H9 (cell line): ENCODE measurements around the gene FZD2. TPM values are rescaled to one million over a fixed set of nuclear protein-coding genes. Genes with fewer than 3 reads are reported as not detected.

Source experiments
- DNase-seq: peaks from one replicate; pipeline ENCODE4 v3.0.0-alpha.2; 2017
- H2AFZ ChIP-seq: one replicate; pipeline ENCODE4 v1.6.1; 2013; ENCODE audit warnings: mild to moderate bottlenecking, low read length, control low read depth, moderate library complexity
- H2AK5ac ChIP-seq: 2 replicates; pipeline ENCODE4 v1.6.1; 2013; ENCODE audit warnings: low read length, control low read depth, mixed read lengths; ENCODE audit not compliant: insufficient read length
- H2BK120ac ChIP-seq: one replicate; pipeline ENCODE4 v1.6.1; 2013; ENCODE audit warnings: low read depth, mild to moderate bottlenecking, low read length, control low read depth, inconsistent platforms; ENCODE audit not compliant: poor library complexity, severe bottlenecking
- H2BK12ac ChIP-seq: 2 replicates; pipeline ENCODE4 v1.6.1; 2013; ENCODE audit warnings: low read length, control low read depth, mixed read lengths, low read depth; ENCODE audit not compliant: insufficient read length
- H2BK15ac ChIP-seq: 2 replicates; pipeline ENCODE4 v1.6.1; 2013; ENCODE audit warnings: low read depth, low read length, control low read depth
- H2BK20ac ChIP-seq: one replicate; pipeline ENCODE4 v1.6.1; 2013; ENCODE audit warnings: low read depth, mild to moderate bottlenecking, low read length, control low read depth, inconsistent platforms; ENCODE audit not compliant: poor library complexity, severe bottlenecking
- H2BK5ac ChIP-seq: 2 replicates; pipeline ENCODE4 v1.6.1; 2013; ENCODE audit warnings: low read length, control low read depth, mixed read lengths; ENCODE audit not compliant: insufficient read length
- H3K14ac ChIP-seq: 2 replicates; pipeline ENCODE4 v1.6.1; 2013; ENCODE audit warnings: low read length, control low read depth; ENCODE audit not compliant: insufficient read depth
- H3K18ac ChIP-seq: 2 replicates; pipeline ENCODE4 v1.6.1; 2013; ENCODE audit warnings: low read depth, mild to moderate bottlenecking, mixed read lengths, low read length, control low read depth; ENCODE audit not compliant: insufficient read length
- H3K23ac ChIP-seq: 2 replicates; pipeline ENCODE4 v1.6.1; 2013; ENCODE audit warnings: low read length, control low read depth, mixed read lengths, low read depth; ENCODE audit not compliant: insufficient read length
- H3K23me2 ChIP-seq: 2 replicates; pipeline ENCODE4 v1.6.1; 2013; ENCODE audit warnings: low read depth, mild to moderate bottlenecking, mixed read lengths, low read length, control low read depth; ENCODE audit not compliant: insufficient read length, poor library complexity, severe bottlenecking
- H3K27ac ChIP-seq: 2 replicates; pipeline ENCODE4 v1.5.1; 2013; ENCODE audit warnings: low read length, control low read depth, mixed read lengths, low read depth; ENCODE audit not compliant: insufficient read length
- H3K27me3 ChIP-seq: 2 replicates; pipeline ENCODE4 v1.6.1; 2013; ENCODE audit warnings: low read length, control low read depth, inconsistent platforms; ENCODE audit not compliant: insufficient read depth
- H3K4ac ChIP-seq: 2 replicates; pipeline ENCODE4 v1.6.1; 2013; ENCODE audit warnings: low read depth, mild to moderate bottlenecking, control low read depth, inconsistent platforms, low read length, moderate library complexity
- H3K4me1 ChIP-seq: 2 replicates; pipeline ENCODE4 v1.6.1; 2013; ENCODE audit warnings: low read length, control low read depth, inconsistent platforms; ENCODE audit not compliant: insufficient read depth
- H3K4me2 ChIP-seq: 2 replicates; pipeline ENCODE4 v1.6.1; 2013; ENCODE audit warnings: low read length, control low read depth, mixed read lengths; ENCODE audit not compliant: insufficient read length, insufficient read depth
- H3K56ac ChIP-seq: 2 replicates; pipeline ENCODE4 v1.6.1; 2013; ENCODE audit warnings: low read depth, mild to moderate bottlenecking, mixed read lengths, low read length, control low read depth; ENCODE audit not compliant: insufficient read length
- H3K79me1 ChIP-seq: 2 replicates; pipeline ENCODE4 v1.6.1; 2013; ENCODE audit warnings: low read depth, mild to moderate bottlenecking, moderate library complexity, low read length, control low read depth, inconsistent platforms; ENCODE audit not compliant: insufficient read depth, poor library complexity, severe bottlenecking
- H3K79me2 ChIP-seq: 2 replicates; pipeline ENCODE4 v1.6.1; 2013; ENCODE audit warnings: low read length, control low read depth, inconsistent platforms; ENCODE audit not compliant: insufficient read depth
- H3K9ac ChIP-seq: 2 replicates; pipeline ENCODE4 v1.6.1; 2013; ENCODE audit warnings: low read length, control low read depth, mixed read lengths; ENCODE audit not compliant: insufficient read length; ENCODE audit errors: extremely low read depth
- H3K9me3 ChIP-seq: one replicate; pipeline ENCODE4 v1.6.1; 2013; ENCODE audit warnings: low read depth, low read length, inconsistent platforms; ENCODE audit not compliant: control insufficient read depth
- H3T11ph ChIP-seq: one replicate; pipeline ENCODE4 v1.6.1; 2013; ENCODE audit warnings: mild to moderate bottlenecking, low read length, control low read depth, inconsistent platforms
- H4K20me1 ChIP-seq: one replicate; pipeline ENCODE4 v1.6.1; 2013; ENCODE audit not compliant: control insufficient read depth, insufficient read length, insufficient read depth
- H4K5ac ChIP-seq: 2 replicates; pipeline ENCODE4 v1.6.1; 2013; ENCODE audit warnings: low read depth, mild to moderate bottlenecking, mixed read lengths, low read length, control low read depth; ENCODE audit not compliant: insufficient read length
- H4K8ac ChIP-seq: replicated peaks from 2 replicates; pipeline ENCODE4 v1.6.1; 2013; ENCODE audit warnings: low read length, control low read depth, mixed read lengths, low read depth; ENCODE audit not compliant: insufficient read length
- H4K91ac ChIP-seq: 2 replicates; pipeline ENCODE4 v1.6.1; 2013; ENCODE audit warnings: low read depth, mild to moderate bottlenecking, moderate library complexity, mixed read lengths, low read length, control low read depth; ENCODE audit not compliant: insufficient read length
- H3K27ac Mint-ChIP-seq, 3 experiments: 2 replicates in 2 of 3; 3 replicates in 1 of 3; pipeline ENCODE4 v1.8.0; 2020 to 2021; ENCODE audit warnings: mixed read lengths in 3 of 3, mild to moderate bottlenecking in 1 of 3, moderate library complexity in 1 of 3
- H3K27me3 Mint-ChIP-seq: 2 replicates; pipeline ENCODE4 v1.8.0; 2021; ENCODE audit warnings: low read depth, mild to moderate bottlenecking, moderate library complexity, mixed read lengths
- H3K36me3 Mint-ChIP-seq, 3 experiments: 2 replicates in 2 of 3; 3 replicates in 1 of 3; pipeline ENCODE4 v1.8.0; 2020 to 2021; ENCODE audit warnings: low read depth in 3 of 3, mixed read lengths in 3 of 3; ENCODE audit not compliant: insufficient read depth in 1 of 3
- H3K4me1 Mint-ChIP-seq, 2 experiments: 2 replicates each; pipeline ENCODE4 v1.8.0; 2020; ENCODE audit warnings: mixed read lengths in 2 of 2
- H3K4me3 Mint-ChIP-seq, 2 experiments: 2 replicates in 1 of 2; 3 replicates in 1 of 2; pipeline ENCODE4 v1.8.0; 2020 to 2021; ENCODE audit warnings: mild to moderate bottlenecking in 2 of 2, mixed read lengths in 2 of 2, moderate library complexity in 1 of 2
- H3K9me3 Mint-ChIP-seq, 2 experiments: 2 replicates in 1 of 2; 3 replicates in 1 of 2; pipeline ENCODE4 v1.8.0; 2020; ENCODE audit warnings: mild to moderate bottlenecking in 2 of 2, mixed read lengths in 2 of 2, moderate library complexity in 1 of 2
- WGBS: extraction: QIAGEN DNeasy Blood & Tissue Kit; methylation state at CpG from one replicate; pipeline ENCODE4 v1.1.7; 2013; ENCODE audit warnings: missing lambda C conversion rate, low lambda C conversion rate, mixed read lengths; ENCODE audit not compliant: insufficient read length; ENCODE audit errors: extremely low coverage; 5-methylcytosine and 5-hydroxymethylcytosine counted together
- total RNA-seq: library from RNA; stranded (reverse); gene quantifications from 2 replicates; pipeline ENCODE4 v1.2.1, GENCODE V29; 2021
- TF ChIP-seq, protein P1 (sequence below): fragments of 200-600 bp; sonication (generic); conservative IDR thresholded peaks from 3 replicates; pipeline ENCODE4 v1.8.0; 2021; ENCODE audit warnings: antibody characterized with exemption, mild to moderate bottlenecking

FZD2 gene
- total RNA-seq, 1 experiment from 2014 or later: 18.2 TPM

DNA sequence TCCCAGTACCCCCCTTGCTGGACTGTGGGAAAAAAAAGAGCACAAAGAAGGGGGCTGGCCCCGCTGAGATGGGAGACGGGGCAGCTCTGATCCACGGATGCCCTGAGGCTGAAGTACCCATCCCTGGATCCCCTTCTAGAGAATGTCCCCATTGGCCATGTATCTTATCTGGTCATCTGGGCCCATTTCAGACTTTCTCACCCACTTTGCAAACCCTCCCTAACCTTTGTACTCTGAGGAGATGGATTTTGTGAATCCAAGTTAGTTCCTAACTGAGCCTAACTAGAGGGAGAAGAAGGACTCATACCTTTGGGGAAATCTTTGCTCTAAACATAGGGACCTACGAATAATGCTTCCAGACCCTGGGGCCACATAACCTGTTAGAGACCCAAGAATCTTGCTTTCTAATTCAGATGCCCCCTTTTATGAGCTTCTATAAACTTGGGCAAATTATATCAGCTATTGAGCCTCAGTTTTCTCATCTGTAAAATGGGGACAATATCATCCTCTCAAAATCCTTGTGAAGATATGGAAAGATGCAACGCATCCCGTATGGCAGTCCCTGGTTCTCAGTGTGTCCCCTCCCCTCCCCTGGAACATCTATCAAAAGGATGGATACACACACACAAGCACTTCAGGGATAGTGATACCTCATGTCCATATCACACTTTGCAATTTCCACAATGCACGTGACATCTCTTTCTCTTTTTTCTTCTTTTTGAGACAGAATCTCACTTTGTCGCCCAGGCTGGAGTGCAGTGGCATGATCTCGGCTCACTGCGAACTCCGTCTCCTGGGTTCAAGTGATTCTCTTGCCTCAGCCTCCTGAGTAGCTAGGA is 16.8 kb upstream of the FZD2 start:
- Histone ChIP-seq H3K18ac (no peak overlapping the region), H2AFZ (no peak overlapping the region), H3K4me2 (peak overlapping the region; percentile 20), H4K91ac (no peak overlapping the region), H2BK5ac (no peak overlapping the region), H4K8ac (no peak overlapping the region), H3K4ac (no peak overlapping the region), H3K56ac (no peak overlapping the region), H2BK12ac (no peak overlapping the region), H4K20me1 (no peaks in the 10 kb centered on the region), H3K79me1 (no peaks in the 10 kb centered on the region), H3K27ac (no peak overlapping the region), H2BK120ac (no peak overlapping the region), H3K79me2 (no peaks in the 10 kb centered on the region), H3K23ac (no peak overlapping the region), H2AK5ac (no peak overlapping the region), H3K9me3 (no peaks in the 10 kb centered on the region), H3K27me3 (peaks cover 51% of the 10 kb centered on the region), H3K23me2 (peaks cover 12% of the 10 kb centered on the region), H2BK20ac (no peak overlapping the region), H3K9ac (no peak overlapping the region), H2BK15ac (no peak overlapping the region), H4K5ac (no peak overlapping the region), H3T11ph (no peak overlapping the region), H3K4me1 (peaks cover 17% of the 10 kb centered on the region), H3K14ac (no peak overlapping the region)
- Mint-ChIP-seq H3K27ac (peak overlapping the region in 2 of 3 experiments; percentile 36 to 90; a peak in 2 of 7 replicates), H3K36me3 (peaks cover 2 to 9% (median 2%) of the 10 kb centered on the region in 3 experiments; a peak in 5 of 7 replicates), H3K4me1 (peaks cover 74 to 83% of the 10 kb centered on the region in 2 experiments), H3K4me3 (peak overlapping the region; percentile 30 to 77; a peak in 3 of 5 replicates), H3K27me3 (peaks cover 96% of the 10 kb centered on the region), H3K9me3 (peaks cover 2 to 12% of the 10 kb centered on the region in 2 experiments)
- DNase-seq: no peak
- TF ChIP-seq, protein P1, sequence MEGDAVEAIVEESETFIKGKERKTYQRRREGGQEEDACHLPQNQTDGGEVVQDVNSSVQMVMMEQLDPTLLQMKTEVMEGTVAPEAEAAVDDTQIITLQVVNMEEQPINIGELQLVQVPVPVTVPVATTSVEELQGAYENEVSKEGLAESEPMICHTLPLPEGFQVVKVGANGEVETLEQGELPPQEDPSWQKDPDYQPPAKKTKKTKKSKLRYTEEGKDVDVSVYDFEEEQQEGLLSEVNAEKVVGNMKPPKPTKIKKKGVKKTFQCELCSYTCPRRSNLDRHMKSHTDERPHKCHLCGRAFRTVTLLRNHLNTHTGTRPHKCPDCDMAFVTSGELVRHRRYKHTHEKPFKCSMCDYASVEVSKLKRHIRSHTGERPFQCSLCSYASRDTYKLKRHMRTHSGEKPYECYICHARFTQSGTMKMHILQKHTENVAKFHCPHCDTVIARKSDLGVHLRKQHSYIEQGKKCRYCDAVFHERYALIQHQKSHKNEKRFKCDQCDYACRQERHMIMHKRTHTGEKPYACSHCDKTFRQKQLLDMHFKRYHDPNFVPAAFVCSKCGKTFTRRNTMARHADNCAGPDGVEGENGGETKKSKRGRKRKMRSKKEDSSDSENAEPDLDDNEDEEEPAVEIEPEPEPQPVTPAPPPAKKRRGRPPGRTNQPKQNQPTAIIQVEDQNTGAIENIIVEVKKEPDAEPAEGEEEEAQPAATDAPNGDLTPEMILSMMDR: no peak
- no CpG with 5 or more reads among the region's 11 CpGs for WGBS
